NCI-H526 (cell line): ENCODE data around the gene ZDHHC11B.

ENCODE experiments used
- DNase-seq, 2 experiments: peaks; one replicate each; lab custom pipeline; 2025; lab: John Stamatoyannopoulos, UW

Gene ZDHHC11B

GRCh38 chr5:660491-661030 lies 124.0 kb downstream of the ZDHHC11B start:
- no peak for DNase-seq
